GM19395 (cell line): ENCODE measurements around the gene PTCRA.
"Not testable (repeated sequence)": the region's sequence is repeated elsewhere in the genome, so short reads cannot be mapped to it uniquely, and the experiment has no call there.

Source experiments
- ATAC-seq: cut with Tn5 transposase; IDR thresholded peaks from one replicate; pipeline ENCODE4 v1.9.1; 2021; ENCODE audit warnings: mild to moderate bottlenecking, moderate library complexity; ENCODE audit not compliant: unreplicated experiment

PTCRA gene

GRCh38 chr6:42939810-42940167 lies 23.9 kb downstream of the PTCRA start:
- no peak for ATAC-seq

GRCh38 chr6:42940493-42941045 lies 24.7 kb downstream of the PTCRA start:
- no peak for ATAC-seq

- ATAC-seq: not testable (repeated sequence)
Observed at GRCh38 chr6:42941356-42941755, 25.5 kb downstream of the PTCRA start.

GRCh38 chr6:42942444-42942843 lies 26.6 kb downstream of the PTCRA start:
- no peak for ATAC-seq

- no peak for ATAC-seq
Observed at GRCh38 chr6:42947950-42948349, 32.1 kb downstream of the PTCRA start.

- no peak for ATAC-seq
Observed at GRCh38 chr6:42952389-42952788, 36.5 kb downstream of the PTCRA start.

GRCh38 chr6:42954405-42954804 lies 38.6 kb downstream of the PTCRA start:
- not testable (repeated sequence) for ATAC-seq

GRCh38 chr6:42958125-42958524 lies 42.3 kb downstream of the PTCRA start:
- no peak for ATAC-seq

- no peak for ATAC-seq
Observed at GRCh38 chr6:42959917-42960242, 44.0 kb downstream of the PTCRA start.

- no peak for ATAC-seq
Observed at GRCh38 chr6:42960243-42961019, 44.6 kb downstream of the PTCRA start, which contains the start of gene GNMT. Gene GNMT, plus strand, starts transcription at chr6:42960754. Its CDS starts 14 bp downstream, at chr6:42960768.

GRCh38 chr6:42961020-42961470 lies 45.2 kb downstream of the PTCRA start:
- ATAC-seq: no peak

- no peak for ATAC-seq
Observed at GRCh38 chr6:42962096-42962495, 46.2 kb downstream of the PTCRA start.

- no peak for ATAC-seq
Observed at GRCh38 chr6:42962502-42963178, 46.8 kb downstream of the PTCRA start.

GRCh38 chr6:42963179-42963854 lies 47.5 kb downstream of the PTCRA start:
- no peak for ATAC-seq

- ATAC-seq: no peak
Observed at GRCh38 chr6:42963855-42964605, 48.2 kb downstream of the PTCRA start.

GRCh38 chr6:42966571-42966970 lies 50.7 kb downstream of the PTCRA start:
- no peak for ATAC-seq

GRCh38 chr6:42967228-42967627 lies 51.4 kb downstream of the PTCRA start:
- no peak for ATAC-seq

- ATAC-seq: no peak
Observed at GRCh38 chr6:42968126-42968701, 52.4 kb downstream of the PTCRA start.

- no peak for ATAC-seq
Observed at GRCh38 chr6:42968783-42969182, 52.9 kb downstream of the PTCRA start.

- no peak for ATAC-seq
Observed at GRCh38 chr6:42969431-42969830, 53.6 kb downstream of the PTCRA start.
